ENCODE measurements around the gene ITGA1. TPM values are rescaled to one million over a fixed set of nuclear protein-coding genes. Genes with fewer than 3 reads are reported as not detected.

Gene ITGA1
- total RNA-seq: 28.9 and 92.2 TPM in 2 replicates

GRCh38 chr5:52787600-52788504, at the start of gene ITGA1, which contains the start of gene PELO:
Gene ITGA1, plus strand, starts transcription at chr5:52787916. Its CDS starts 438 bp downstream, at chr5:52788354.
Gene PELO, plus strand, starts transcription at chr5:52787916. Its CDS starts 12,479 bp downstream, at chr5:52800395.

GRCh38 chr5:52989025-52989780, 201.5 kb downstream of the ITGA1 start, which contains the start of gene ITGA2:
Gene ITGA2, plus strand, starts transcription at chr5:52989352. Its CDS starts 117 bp downstream, at chr5:52989469.

Other genes starting within 250 kb of the ITGA1 start
- gene PELO, start within 50 bp of the ITGA1 start, total RNA-seq: 44.1 and 50.7 TPM in 2 replicates
- 71.9 and 121 TPM in 2 replicates for gene ITGA2, start 201.4 kb downstream of the ITGA1 start, total RNA-seq